HepG2 (cell line): ENCODE results near the gene PEF1. TPM values are rescaled to one million over a fixed set of nuclear protein-coding genes. Genes with fewer than 3 reads are reported as not detected.

Experiments
- BRD4 ChIP-seq: sonication (generic); formaldehyde crosslinking; IDR thresholded peaks from 2 replicates; pipeline ENCODE4 v1.4.0; 2020; ENCODE audit warnings: missing genetic modification reagents
- DNMT1 ChIP-seq: sonication (generic); formaldehyde crosslinking; IDR thresholded peaks from 2 replicates; pipeline ENCODE4 v1.5.1; 2020; ENCODE audit warnings: mild to moderate bottlenecking, missing genetic modification reagents
- GFI1 ChIP-seq: sonication (generic); formaldehyde crosslinking; IDR thresholded peaks from 2 replicates; pipeline ENCODE4 v1.5.0; 2020; ENCODE audit warnings: missing genetic modification reagents, mild to moderate bottlenecking, borderline replicate concordance
- MTF2 ChIP-seq: sonication (generic); formaldehyde crosslinking; IDR thresholded peaks from 2 replicates; pipeline ENCODE4 v1.5.0; 2020; ENCODE audit warnings: missing genetic modification reagents, borderline replicate concordance
- NFIC ChIP-seq: IDR thresholded peaks from 2 replicates; pipeline ENCODE4 v1.6.1; 2012; ENCODE audit warnings: mild to moderate bottlenecking, low read length, inconsistent platforms
- NKX3-1 ChIP-seq: sonication (generic); formaldehyde crosslinking; IDR thresholded peaks from 2 replicates; pipeline ENCODE4 v1.5.0; 2020; ENCODE audit warnings: missing genetic modification reagents
- PPARG ChIP-seq: conservative IDR thresholded peaks from 2 replicates; pipeline ENCODE4 v1.6.1; 2016; ENCODE audit warnings: missing biosample characterization, missing genetic modification reagents
- RBM39 ChIP-seq: fragments of 200-400 bp; formaldehyde crosslinking; IDR thresholded peaks from one replicate; pipeline ENCODE4 v1.6.1; 2018; ENCODE audit warnings: antibody characterized with exemption, mild to moderate bottlenecking, low read depth, low read length; ENCODE audit not compliant: poor library complexity, severe bottlenecking
- TBX2 ChIP-seq: sonication (generic); formaldehyde crosslinking; IDR thresholded peaks from 2 replicates; pipeline ENCODE4 v1.5.0; 2020; ENCODE audit warnings: missing genetic modification reagents, mild to moderate bottlenecking, borderline replicate concordance
- TFE3 ChIP-seq: IDR thresholded peaks from 2 replicates; pipeline ENCODE4 v1.6.1; 2016
- YEATS2 ChIP-seq: sonication (generic); formaldehyde crosslinking; IDR thresholded peaks from 2 replicates; pipeline ENCODE4 v1.4.0; 2020; ENCODE audit warnings: missing genetic modification reagents, borderline replicate concordance
- ZNF30 ChIP-seq: sonication (generic); formaldehyde crosslinking; IDR thresholded peaks from 2 replicates; pipeline ENCODE4 v1.5.0; 2020; ENCODE audit warnings: mild to moderate bottlenecking, missing genetic modification reagents
- ZNF678 ChIP-seq: sonication (generic); formaldehyde crosslinking; IDR thresholded peaks from 2 replicates; pipeline ENCODE4 v1.4.0; 2020; ENCODE audit warnings: mild to moderate bottlenecking, missing genetic modification reagents
- ZSCAN9 ChIP-seq: IDR thresholded peaks from 2 replicates; pipeline ENCODE4 v1.6.1; 2016; ENCODE audit warnings: borderline replicate concordance
- polyA plus RNA-seq, 8 experiments: library from polyadenylated mRNA; depleted of rRNA in 3 of 8; stranded (reverse) in 7 of 8; unstranded in 1 of 8; fragments of >200 nt; fragmentation: Illumina TruSeq in 4 of 8; extraction: Trizol in 4 of 8; gene quantifications; 2 replicates each; pipeline versions ENCODE4 v1.2.1 to v1.2.3, GENCODE V29; 2011 to 2016; ENCODE audit warnings: low read depth in 4 of 8, missing spikeins in 1 of 8, mixed read lengths in 1 of 8; ENCODE audit not compliant: insufficient read depth in 1 of 8
- total RNA-seq, 5 experiments: library from RNA; depleted of rRNA; stranded (reverse); fragments of >200 nt; fragmentation: Illumina TruSeq; extraction: Trizol; gene quantifications; 2 replicates each; pipeline ENCODE4 v1.2.3, GENCODE V29; 2016; ENCODE audit warnings: low read depth in 1 of 5
- TF ChIP-seq, protein P1 (sequence below): sonication (generic); formaldehyde crosslinking; IDR thresholded peaks from 2 replicates; pipeline ENCODE4 v1.5.1; 2020; ENCODE audit warnings: mild to moderate bottlenecking, missing genetic modification reagents, moderate library complexity
- TF ChIP-seq, protein P2 (sequence below): sonication (generic); formaldehyde crosslinking; IDR thresholded peaks from 2 replicates; pipeline ENCODE4 v1.5.1; 2020; ENCODE audit warnings: mild to moderate bottlenecking, missing genetic modification reagents, borderline replicate concordance
- TF ChIP-seq, protein P3 (sequence below): conservative IDR thresholded peaks from 2 replicates; pipeline ENCODE4 v1.6.1; 2018; ENCODE audit warnings: missing genetic modification reagents

The PEF1 gene
- total and polyA plus RNA-seq, 2 of the 13 experiments (the other 11 are each of a cell fraction or from before 2014, with no cell fraction given): 57.1 to 57.8 TPM

- TF ChIP-seq, protein P1, sequence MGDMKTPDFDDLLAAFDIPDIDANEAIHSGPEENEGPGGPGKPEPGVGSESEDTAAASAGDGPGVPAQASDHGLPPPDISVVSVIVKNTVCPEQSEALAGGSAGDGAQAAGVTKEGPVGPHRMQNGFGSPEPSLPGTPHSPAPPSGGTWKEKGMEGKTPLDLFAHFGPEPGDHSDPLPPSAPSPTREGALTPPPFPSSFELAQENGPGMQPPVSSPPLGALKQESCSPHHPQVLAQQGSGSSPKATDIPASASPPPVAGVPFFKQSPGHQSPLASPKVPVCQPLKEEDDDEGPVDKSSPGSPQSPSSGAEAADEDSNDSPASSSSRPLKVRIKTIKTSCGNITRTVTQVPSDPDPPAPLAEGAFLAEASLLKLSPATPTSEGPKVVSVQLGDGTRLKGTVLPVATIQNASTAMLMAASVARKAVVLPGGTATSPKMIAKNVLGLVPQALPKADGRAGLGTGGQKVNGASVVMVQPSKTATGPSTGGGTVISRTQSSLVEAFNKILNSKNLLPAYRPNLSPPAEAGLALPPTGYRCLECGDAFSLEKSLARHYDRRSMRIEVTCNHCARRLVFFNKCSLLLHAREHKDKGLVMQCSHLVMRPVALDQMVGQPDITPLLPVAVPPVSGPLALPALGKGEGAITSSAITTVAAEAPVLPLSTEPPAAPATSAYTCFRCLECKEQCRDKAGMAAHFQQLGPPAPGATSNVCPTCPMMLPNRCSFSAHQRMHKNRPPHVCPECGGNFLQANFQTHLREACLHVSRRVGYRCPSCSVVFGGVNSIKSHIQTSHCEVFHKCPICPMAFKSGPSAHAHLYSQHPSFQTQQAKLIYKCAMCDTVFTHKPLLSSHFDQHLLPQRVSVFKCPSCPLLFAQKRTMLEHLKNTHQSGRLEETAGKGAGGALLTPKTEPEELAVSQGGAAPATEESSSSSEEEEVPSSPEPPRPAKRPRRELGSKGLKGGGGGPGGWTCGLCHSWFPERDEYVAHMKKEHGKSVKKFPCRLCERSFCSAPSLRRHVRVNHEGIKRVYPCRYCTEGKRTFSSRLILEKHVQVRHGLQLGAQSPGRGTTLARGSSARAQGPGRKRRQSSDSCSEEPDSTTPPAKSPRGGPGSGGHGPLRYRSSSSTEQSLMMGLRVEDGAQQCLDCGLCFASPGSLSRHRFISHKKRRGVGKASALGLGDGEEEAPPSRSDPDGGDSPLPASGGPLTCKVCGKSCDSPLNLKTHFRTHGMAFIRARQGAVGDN (CRISPR knock-in tag): peak; percentile 56
- TF ChIP-seq TBX2 (peak; percentile 37; the same call in 1 of the 2 replicates), TFE3 (CRISPR knock-in tag) (no peak), RBM39 (peak; percentile 25), ZSCAN9 (CRISPR knock-in tag) (no peak), DNMT1 (no peak), PPARG (CRISPR knock-in tag) (no peak), ZNF678 (CRISPR knock-in tag) (no peak), BRD4 (CRISPR knock-in tag) (no peak), MTF2 (peak; percentile 34; the same call in 1 of the 2 replicates), NKX3-1 (no peak), ZNF30 (no peak), YEATS2 (CRISPR knock-in tag) (no peak), NFIC (no peak), GFI1 (CRISPR knock-in tag) (no peak)
- TF ChIP-seq, protein P2, sequence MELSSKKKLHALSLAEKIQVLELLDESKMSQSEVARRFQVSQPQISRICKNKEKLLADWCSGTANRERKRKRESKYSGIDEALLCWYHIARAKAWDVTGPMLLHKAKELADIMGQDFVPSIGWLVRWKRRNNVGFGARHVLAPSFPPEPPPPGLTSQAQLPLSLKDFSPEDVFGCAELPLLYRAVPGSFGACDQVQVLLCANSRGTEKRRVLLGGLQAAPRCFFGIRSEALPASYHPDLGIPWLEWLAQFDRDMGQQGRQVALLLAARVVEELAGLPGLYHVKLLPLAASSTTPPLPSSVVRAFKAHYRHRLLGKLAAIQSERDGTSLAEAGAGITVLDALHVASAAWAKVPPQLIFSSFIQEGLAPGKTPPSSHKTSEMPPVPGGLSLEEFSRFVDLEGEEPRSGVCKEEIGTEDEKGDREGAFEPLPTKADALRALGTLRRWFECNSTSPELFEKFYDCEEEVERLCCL (CRISPR knock-in tag): no peak
- TF ChIP-seq, protein P3, sequence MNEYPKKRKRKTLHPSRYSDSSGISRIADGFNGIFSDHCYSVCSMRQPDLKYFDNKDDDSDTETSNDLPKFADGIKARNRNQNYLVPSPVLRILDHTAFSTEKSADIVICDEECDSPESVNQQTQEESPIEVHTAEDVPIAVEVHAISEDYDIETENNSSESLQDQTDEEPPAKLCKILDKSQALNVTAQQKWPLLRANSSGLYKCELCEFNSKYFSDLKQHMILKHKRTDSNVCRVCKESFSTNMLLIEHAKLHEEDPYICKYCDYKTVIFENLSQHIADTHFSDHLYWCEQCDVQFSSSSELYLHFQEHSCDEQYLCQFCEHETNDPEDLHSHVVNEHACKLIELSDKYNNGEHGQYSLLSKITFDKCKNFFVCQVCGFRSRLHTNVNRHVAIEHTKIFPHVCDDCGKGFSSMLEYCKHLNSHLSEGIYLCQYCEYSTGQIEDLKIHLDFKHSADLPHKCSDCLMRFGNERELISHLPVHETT: no peak
Measured at GRCh38 chr1:31617916-31618746, 26.5 kb downstream of the PEF1 start (continued).
